Measurements from ENCODE around the gene JADE1.

GRCh38 chr4:128766781-128767180, 42.7 kb upstream of the JADE1 start:
- TF ChIP-seq CTCF (optimal IDR thresholded peaks at IDR 0.05 in 1 of 3, IDR thresholded peaks at IDR 0.05 in 1 of 3, conservative IDR thresholded peaks at IDR 0.05 in 1 of 3; ENCODE audit: extremely low read depth in 1 of 3, insufficient read depth in 2 of 3, low read length in 3 of 3): no peak
- no peak for TF ChIP-seq EZH2 (IDR thresholded peaks at IDR 0.05; ENCODE audit: low read length)

All from keratinocyte (primary cell).